HG03159 (cell line): ENCODE data around the gene STOX1.
"Not testable (repeated sequence)": the region's sequence is repeated elsewhere in the genome, so short reads cannot be mapped to it uniquely, and the experiment has no call there.

Source experiments
- ATAC-seq: cut with Tn5 transposase; IDR thresholded peaks from one replicate; pipeline ENCODE4 v1.9.1; 2021; ENCODE audit warnings: mild to moderate bottlenecking, moderate library complexity; ENCODE audit not compliant: unreplicated experiment

The STOX1 gene

DNA sequence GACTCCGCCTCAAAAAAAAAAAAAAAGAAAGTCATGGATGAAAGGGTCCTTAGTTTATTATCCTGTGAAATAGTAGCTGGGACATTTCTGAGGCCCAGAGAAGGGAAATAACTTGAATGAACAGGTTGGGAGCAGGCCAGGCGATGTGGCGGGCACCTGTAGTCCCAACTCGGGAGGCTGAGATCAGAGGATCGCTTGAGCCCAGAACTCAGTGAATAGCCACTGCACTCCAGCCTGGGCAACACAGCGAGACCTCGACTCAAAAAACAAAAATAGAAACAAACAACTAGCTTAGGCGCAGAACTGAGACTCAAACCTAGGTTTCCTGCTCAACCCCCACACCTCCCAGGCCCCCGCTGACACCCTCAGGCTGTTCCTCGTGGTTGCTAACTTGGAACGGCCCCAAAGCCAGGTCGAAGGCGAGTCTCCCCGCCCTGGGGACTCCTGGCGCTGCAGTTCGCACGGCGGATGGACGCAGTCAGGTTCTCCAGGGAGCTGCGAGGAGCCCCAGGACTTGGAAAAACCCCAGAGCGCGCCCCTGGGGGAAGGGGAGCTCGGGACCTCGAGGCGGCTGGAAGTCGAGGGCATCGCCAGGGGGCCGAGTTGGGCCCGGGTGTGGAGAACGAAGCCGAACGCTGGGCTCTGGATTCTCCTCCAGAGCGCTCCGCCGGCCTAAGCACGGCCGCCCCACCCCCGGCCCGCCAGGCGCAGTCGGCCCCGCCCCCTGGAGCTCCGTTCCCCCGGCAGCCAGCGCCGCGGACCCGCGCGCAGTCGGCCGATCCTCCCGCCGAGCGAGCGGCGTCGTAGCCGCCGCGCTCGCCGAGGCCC lies at the start of gene STOX1:
Gene STOX1, plus strand, starts transcription at position 768 of the 828 bp plus-strand sequence. CDS start 93 bp downstream, outside the sequence.
- ATAC-seq: peak; percentile 63

- ATAC-seq: no peak
Measured at GRCh38 chr10:68781613-68782574, 45.4 kb upstream of the STOX1 start.

- ATAC-seq: no peak
Measured at GRCh38 chr10:68784476-68784875, 42.9 kb upstream of the STOX1 start.

DNA sequence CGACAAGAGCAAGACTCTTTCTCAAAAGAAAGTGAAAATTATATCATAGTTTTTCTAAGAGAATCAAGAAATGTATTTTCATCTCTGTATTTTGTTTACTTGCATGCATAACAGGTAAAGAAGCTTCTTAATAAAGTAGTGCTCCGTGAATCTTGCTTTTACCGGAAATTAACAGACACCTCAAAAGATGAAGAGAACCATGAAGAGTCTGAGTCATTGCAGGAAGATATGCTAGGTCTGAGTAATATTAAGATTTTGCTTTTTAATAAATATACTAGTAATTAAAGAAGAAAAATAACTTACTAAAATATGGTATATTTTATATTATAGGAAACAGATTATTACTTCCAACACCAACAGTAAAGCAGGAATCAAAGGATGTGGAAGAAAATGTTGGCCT lies 39.5 kb upstream of the STOX1 start:
- ATAC-seq: no peak

DNA sequence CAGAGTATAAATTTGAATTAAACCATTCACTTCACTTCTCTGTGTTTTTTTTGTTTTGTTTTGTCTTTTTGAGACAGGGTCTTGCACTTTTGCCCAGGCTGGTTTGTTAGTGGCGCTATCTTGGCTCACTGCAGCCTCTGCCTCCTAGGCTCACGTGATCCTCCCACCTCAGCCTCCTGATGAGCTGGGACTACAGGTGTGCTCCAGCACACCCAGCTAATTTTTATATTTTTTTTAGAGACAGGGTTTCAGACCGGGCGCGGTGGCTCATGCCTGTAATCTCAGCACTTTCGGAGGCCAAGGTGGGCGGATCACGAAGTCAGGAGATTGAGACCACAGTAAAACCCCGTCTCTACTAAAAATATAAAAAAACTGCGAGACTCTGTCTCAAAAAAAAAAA lies 36.9 kb upstream of the STOX1 start:
- ATAC-seq: no peak

DNA sequence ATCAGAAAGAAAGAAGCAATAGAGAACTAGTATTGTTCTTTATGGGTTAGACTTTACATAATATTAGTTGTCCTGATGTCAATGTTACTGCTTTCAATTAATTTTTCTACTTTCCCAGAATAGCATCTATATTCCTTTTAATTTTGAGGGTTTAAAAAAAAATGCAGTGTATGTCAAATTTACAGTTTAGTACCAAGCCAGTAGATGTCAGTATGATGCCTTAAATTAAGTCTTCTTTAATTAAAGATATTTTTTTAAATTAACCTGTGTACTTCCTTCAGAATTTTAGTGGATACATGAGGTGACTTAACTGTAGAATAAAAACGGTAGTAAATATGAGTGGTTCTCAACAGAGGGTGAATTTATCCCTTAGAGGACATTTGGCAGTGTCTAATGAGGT lies 35.2 kb upstream of the STOX1 start:
- ATAC-seq: no peak

DNA sequence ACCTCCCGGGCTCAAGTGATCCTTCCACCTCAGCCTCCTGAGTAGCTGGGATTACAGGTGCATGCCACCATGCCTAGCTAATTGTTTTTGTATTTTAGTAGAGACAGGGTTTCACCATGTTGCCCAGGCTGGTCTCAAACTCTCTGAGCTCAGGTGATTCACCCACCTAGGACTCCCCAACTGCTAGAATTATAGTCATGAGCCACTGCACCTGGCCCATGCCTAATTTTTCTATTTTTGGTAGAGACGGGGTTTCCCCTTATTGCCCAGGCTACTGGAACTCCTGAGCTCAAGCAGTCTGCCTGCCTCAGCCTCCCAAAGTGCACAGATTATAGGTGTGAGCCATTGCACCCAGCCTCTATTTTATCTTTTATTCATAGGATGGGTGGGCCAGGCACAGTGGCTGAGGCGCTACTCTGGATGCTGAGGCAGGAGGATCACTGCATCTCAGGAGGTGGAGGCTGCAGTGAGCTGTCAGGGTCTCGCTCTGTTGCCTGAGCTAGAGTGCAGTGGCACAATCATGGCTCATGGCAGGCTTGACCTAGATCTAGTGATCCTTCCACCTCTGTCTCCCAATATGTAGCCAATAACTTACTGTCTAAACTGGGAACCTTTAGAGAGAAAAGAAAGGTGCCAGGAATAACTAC lies 31.3 kb upstream of the STOX1 start:
- no peak for ATAC-seq

DNA sequence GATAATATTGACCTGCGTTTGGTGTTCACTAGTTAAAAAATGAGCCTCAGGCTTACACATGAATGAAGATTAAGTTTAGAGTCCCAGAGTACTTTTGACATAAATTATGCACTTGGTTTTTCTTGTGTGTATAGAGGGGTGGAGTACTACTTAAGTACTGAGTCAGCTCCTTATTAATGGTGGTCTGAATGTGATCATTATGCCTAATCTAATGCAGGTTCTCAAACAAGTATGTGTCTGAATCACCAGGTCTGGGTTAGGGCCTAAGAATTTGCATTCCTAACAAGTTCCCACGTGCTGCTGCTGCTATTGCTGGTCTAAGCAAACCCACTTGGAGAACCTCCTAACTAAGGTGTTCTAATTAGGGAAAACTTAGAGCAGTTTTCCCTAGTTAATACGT lies 30.7 kb upstream of the STOX1 start:
- ATAC-seq: no peak

DNA sequence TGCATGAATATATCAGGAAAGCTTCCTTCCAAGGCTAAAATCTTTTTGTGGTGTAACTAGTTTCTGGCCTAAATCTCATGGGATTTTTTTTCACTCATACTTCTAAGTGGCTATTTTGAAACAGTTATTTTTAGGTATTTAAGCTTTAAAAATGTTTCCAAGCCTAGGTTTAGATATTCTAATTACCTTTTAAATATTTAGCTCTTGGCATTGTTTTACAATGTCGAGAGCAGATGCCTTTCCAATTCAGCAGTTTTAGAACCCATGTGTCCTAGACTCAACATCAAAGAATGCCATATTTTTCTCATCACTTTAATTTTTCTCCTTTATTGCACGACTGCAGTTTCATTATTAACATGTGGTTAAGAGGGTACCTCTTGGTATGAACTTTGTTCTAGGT lies 27.1 kb upstream of the STOX1 start:
- ATAC-seq: no peak

- no peak for ATAC-seq
Measured at GRCh38 chr10:68804692-68805091, 22.6 kb upstream of the STOX1 start.

- not testable (repeated sequence) for ATAC-seq
Measured at GRCh38 chr10:68810830-68811229, 16.5 kb upstream of the STOX1 start.

- ATAC-seq: no peak
Measured at GRCh38 chr10:68811314-68812009, 15.9 kb upstream of the STOX1 start.

- no peak for ATAC-seq
Measured at GRCh38 chr10:68812420-68812819, 14.9 kb upstream of the STOX1 start.

- no peak for ATAC-seq
Measured at GRCh38 chr10:68813559-68813958, 13.8 kb upstream of the STOX1 start.

- no peak for ATAC-seq
Measured at GRCh38 chr10:68816796-68817412, 10.4 kb upstream of the STOX1 start.

GRCh38 chr10:68820359-68820758 lies 7.0 kb upstream of the STOX1 start:
- ATAC-seq: not testable (repeated sequence)

GRCh38 chr10:68822626-68823025 lies 4.7 kb upstream of the STOX1 start:
- ATAC-seq: not testable (repeated sequence)

- peak; percentile 27 for ATAC-seq
Measured at GRCh38 chr10:68827592-68827959, 245 bp downstream of the STOX1 start.

DNA sequence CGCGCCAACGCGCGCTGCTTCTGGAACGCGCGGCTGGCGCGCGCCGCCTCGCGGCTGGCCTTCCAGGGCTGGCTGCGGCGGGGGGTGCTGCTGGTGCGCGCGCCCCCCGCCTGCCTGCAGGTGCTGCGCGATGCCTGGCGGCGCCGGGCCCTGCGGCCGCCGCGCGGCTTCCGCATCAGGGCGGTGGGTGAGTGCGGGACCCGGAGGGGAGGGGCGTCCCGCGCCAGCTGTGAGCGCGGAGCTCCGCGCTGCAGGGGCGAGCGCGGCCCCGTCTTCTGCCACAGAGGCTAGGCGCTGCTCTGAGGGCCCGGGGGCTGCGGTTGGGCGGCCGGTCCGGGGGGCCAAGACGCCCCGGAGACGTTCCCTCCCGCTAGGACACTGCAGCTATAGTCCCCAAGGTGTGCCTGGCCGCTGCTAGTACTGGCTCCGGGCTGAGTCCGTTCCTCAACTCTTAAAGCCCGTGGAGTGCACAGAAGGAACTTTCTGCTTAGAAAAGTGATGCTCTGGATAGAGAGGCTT lies 811 bp downstream of the STOX1 start:
- ATAC-seq: peak; percentile 42

GRCh38 chr10:68828833-68829232 lies 1.5 kb downstream of the STOX1 start:
- ATAC-seq: no peak
